HG03064 (cell line): ENCODE measurements around the gene OR56A4.

Experiments used
- ATAC-seq: cut with Tn5 transposase; IDR thresholded peaks from one replicate; pipeline ENCODE4 v1.9.1; 2021; ENCODE audit warnings: low read depth; ENCODE audit not compliant: unreplicated experiment

OR56A4 gene

DNA sequence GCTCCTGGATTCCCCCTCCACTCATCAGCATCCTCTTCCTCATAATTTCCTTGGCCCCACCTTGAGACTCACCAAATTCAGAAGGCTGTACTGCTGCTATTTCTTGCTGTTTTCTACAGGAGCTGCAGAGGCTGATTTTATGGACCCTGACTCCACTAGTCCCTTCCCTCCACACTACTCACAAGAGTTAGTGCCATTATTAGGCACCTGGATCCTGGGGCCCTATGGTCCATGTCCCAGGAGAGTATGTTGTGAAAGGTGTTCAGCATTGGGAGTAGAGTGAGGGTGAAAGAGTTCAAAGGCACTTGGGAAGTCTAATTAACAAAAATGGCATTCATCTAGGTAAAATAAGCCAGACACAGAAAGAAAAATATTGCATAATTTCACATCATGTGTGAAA lies at the start of gene OR56A4:
Gene OR56A4 (minus strand): TSS at position 101 of the 400 bp plus-strand sequence. CDS start 3,954 bp downstream, outside the sequence.
- ATAC-seq, result no peak

GRCh38 chr11:6055569-6055968 lies 48.8 kb upstream of the OR56A4 start:
- no peak for ATAC-seq

- ATAC-seq, result no peak
These were observed 45.6 kb upstream of the OR56A4 start for GRCh38 chr11:6052374-6052773.

- ATAC-seq, result no peak
These were observed 34.1 kb upstream of the OR56A4 start for GRCh38 chr11:6040874-6041273.

DNA sequence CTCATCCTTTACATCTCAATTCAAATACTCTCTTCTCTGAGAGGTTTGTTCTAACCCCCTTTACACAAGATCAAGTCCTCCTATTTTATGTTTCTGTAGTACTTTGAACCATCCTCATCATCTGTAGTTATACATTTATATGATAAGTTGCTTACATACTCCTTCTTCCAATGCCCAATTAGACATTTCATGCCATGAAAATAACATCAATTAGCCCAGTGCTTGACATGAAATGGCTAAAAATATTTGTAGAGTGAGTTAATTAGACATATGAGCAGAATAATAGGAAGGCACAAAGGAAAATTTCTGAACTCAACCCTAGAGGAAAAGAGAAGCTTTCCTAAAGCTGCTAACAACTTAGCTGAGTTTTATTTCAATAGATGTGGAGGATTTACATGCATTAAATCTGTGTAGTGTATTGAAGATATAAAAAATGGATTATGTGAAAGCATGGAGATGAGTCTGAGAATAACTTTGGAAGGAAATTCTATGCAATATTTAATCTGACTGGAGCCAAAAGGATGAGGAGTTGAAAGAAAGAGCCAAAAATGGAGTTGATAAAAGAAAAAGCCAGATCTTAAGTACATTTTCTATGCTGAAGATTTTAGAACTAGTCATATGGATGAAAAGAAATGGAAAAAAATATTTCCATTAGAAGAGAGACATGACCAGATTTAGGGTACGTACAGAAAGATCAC lies 24.1 kb upstream of the OR56A4 start, which contains the start of gene OR56A1:
Gene OR56A1 (minus strand): TSS at position 51 of the 698 bp plus-strand sequence. CDS start 3,066 bp downstream, outside the sequence.
- no peak for ATAC-seq

DNA sequence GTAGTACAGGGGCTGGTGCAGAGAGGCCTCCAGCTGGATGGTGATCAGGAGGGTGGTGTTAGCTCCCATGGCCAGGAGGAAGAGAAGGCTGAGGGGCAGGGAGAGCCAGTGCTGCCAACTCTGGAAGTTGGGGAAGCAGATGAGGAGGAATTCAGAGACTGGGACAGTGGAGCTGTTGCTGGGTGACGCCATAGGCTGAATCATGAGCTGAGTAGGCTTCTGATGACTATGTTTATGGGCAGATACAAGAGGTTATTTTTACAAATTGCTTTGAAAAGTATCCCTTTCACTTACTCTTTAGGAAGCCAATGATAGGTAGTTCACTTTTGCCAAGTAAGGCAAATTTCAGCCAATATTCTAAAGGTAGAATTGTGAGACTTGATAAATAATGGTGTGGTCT lies 20.8 kb upstream of the OR56A4 start:
- no peak for ATAC-seq

GRCh38 chr11:6025056-6025455 lies 18.3 kb upstream of the OR56A4 start:
- ATAC-seq, result no peak

GRCh38 chr11:6022956-6023355 lies 16.2 kb upstream of the OR56A4 start:
- no peak for ATAC-seq

GRCh38 chr11:6013042-6013441 lies 6.3 kb upstream of the OR56A4 start:
- no peak for ATAC-seq

DNA sequence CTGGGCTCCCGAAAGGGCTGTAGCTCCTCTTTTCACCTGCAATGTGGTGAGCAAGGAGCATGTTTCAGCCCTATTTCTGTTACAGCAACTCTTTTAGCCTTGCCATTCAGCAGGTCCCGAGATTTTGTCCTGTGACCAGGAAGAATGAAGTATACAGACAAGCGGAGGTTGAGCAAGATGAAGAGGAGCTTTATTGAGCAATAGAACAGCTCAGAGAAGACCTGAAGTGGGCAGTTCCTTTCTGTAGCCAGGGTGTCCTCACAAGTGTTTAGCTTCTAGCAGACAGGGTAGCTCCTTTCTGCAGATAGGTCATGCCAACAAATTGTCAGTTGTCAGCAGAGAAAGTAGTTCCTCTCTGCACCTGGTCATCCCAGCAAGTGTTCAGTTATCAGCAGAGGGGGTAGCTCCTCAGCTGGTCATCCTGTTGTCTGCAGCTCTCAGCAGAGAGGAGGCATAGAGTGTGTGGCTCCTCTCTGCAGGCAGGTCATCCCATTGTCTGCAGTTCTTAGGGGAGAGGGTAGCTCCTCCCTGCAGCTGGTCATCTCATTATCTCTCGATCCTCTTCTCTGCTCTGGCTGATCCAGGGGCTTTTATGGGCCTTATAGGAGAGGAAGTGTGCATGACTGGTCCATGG lies 5.4 kb upstream of the OR56A4 start:
- no peak for ATAC-seq

GRCh38 chr11:6006395-6006794 lies 351 bp downstream of the OR56A4 start:
- ATAC-seq, result no peak

GRCh38 chr11:6002202-6002699 lies 4.5 kb downstream of the OR56A4 start:
- no peak for ATAC-seq

DNA sequence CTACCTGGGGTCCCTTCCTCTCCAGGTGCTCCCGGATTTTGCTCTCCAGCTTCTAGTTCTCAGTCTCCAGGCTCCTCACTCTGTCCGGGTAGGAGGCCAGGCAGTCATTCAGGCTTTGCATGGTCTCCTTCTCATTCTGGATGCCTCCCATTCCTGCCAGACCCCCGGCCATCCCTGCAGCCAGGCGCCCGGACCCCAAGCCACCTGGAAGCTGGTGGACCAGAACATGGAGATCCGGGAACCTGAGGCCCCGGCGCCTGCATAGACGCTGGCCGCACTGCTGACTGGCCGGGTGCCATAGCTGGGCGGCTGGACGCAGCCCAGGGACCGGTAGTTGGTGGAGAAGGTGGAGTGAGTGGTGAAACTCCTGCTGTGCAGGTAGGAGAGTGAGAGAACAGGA lies 12.0 kb downstream of the OR56A4 start:
- ATAC-seq, result no peak

GRCh38 chr11:5992604-5993251 lies 14.0 kb downstream of the OR56A4 start:
- ATAC-seq, result no peak

- ATAC-seq, result no peak
These were observed 14.6 kb downstream of the OR56A4 start for GRCh38 chr11:5992150-5992549.

- no peak for ATAC-seq
These were observed 17.5 kb downstream of the OR56A4 start for GRCh38 chr11:5989203-5989602.

DNA sequence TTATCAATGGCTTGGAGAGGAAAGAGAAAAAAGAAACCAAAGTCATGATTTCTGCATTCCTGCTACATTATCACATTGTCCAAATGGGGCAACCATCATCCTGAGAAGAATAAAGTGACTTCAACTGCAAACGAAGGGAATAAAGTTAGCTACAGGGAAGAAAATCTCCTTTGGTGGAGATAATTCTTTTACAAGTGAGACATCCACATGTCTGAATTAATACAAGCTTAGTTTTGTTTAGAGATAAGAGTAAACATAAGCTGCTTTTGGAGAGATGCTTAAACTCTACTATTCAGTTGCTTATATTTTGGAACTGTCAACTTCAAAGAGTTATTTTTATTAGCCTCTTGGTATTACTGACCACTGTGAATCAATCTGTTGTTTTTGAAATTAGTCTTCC lies 19.9 kb downstream of the OR56A4 start, which contains the start of gene OR52L1:
Gene OR52L1 (minus strand): TSS at position 101 of the 400 bp plus-strand sequence. CDS start 55 bp downstream, at position 46.
- no peak for ATAC-seq

GRCh38 chr11:5983443-5983842 lies 23.3 kb downstream of the OR56A4 start:
- ATAC-seq, result no peak

DNA sequence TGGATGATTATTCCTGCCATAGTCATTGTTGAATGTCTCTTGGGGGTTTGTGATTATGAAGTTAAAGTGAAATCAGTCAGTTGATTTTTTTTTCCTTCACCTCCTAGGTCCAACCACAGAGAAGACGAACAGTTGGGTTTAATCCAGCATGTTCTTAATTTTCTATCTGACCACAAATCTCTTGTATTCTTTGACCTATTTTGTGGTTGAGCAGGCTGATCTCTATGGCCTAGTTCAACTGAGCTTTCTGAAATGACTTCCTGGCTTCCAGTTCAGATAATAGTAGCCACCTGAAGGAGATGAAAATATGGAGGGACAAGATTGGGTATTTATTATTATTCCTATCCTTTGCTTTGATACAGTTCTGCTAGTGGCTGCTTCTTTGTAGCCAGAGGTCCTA lies 33.2 kb downstream of the OR56A4 start:
- no peak for ATAC-seq

DNA sequence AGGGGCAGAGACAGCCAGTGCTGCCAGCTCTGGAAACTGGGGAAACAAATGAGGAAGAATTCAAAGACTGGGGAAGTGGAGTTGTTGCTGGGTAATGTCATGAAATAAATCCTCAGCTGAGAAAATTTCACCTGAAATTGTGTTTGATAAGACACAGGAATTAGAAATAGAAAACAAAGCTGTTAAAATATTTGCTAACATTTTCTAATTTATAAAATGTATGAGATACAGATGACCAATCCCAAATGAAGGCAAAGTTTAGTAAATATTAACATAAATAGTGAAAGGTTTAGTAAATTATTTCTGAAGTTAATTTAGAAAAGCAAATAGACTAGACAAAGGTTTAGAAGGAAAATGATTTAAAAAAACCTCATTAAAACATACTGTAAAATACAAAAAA lies 38.4 kb downstream of the OR56A4 start, which contains the start of gene OR56A5:
Gene OR56A5 (minus strand): TSS at position 101 of the 400 bp plus-strand sequence. CDS start 0 bp downstream, at position 101.
- ATAC-seq, result no peak

DNA sequence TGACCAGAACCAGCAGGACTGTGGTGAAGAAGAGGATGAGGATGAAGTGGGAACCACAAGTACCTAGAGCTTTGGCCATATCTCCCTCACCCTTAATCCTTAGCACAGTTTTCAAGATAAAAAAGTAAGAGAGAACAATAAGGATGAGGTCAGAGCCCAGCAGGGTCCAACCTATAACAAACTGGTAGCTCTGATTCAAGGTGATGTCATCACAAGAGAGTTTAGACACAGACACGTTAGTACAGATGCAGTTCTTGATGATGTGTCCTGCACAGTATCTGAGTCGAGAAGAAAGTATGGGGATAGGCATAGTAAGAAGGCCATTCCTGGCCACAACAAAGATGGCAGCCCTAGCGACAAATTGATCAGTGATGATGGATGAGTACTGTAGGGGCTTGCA lies 39.0 kb downstream of the OR56A4 start:
- no peak for ATAC-seq
